ENCODE measurements around the gene DICER1. TPM values are rescaled to one million over a fixed set of nuclear protein-coding genes. Genes with fewer than 3 reads are reported as not detected.

The DICER1 gene
- total and polyA plus RNA-seq, 9 of the 15 experiments (the other 6 are each of a cell fraction or from before 2014, with no cell fraction given) = 2.5 to 23.2 (median 12.4) TPM

DNA sequence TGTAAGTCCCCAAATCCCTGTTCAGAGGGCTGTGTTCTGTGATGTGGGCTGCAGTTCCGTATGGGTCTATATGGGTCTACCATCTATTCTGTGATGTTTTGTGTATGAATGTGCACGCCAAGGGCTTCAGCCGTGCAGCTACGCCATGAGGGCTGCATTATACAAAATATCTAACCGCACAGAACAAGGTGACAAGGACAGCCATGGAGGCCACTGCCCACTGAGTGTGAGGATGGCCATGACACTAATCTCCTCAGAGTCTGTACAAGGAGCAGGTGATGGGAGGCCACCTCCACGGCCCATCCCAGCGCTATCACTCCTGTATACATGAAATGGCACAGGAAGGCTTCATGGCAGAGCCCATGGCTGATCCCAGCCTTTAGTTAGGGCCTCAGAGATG lies 102.0 kb downstream of the DICER1 start:
- in situ Hi-C loops (cut with MboI) = no loop called here
- POLR2A ChIA-PET = interaction anchor here (0.6 kb wide), 1 partner anchor 43 kb away, joined by 3 read pairs; no protein-coding TSS in a partner anchor
- no peak overlapping the region for H3K27ac ChIP-seq (ENCODE audit: extremely low read depth, low read depth, low read length)
- H3K9me1 ChIP-seq (ENCODE audit: control insufficient read depth, insufficient read depth, low read length) = no peaks in the 10 kb centered on the region
- H3K4me3 ChIP-seq = no peak overlapping the region
- no peaks in the 10 kb centered on the region for H3K9me3 ChIP-seq (replicated peaks; ENCODE audit: control insufficient read depth, insufficient read depth, low read depth, low read length)
- ATAC-seq = no peak
- no peaks in the 10 kb centered on the region for H3K79me2 ChIP-seq (ENCODE audit: control insufficient read depth, insufficient read depth, low read length)
- H3K4me2 ChIP-seq (ENCODE audit: insufficient read depth, low read length) = no peak overlapping the region
- intact Hi-C loops (cut with micrococcal nuclease) = no loop called here
- 0% methylated on average over 7 of the region's 7 CpGs for WGBS (ENCODE audit: insufficient coverage, low coverage, missing lambda C conversion rate)
- CTCF ChIA-PET (ENCODE audit: low intra/inter-chr PET ratio) = no interaction called here
- no peak overlapping the region for H3K9ac ChIP-seq (ENCODE audit: insufficient read depth in 1 of 2, low read depth in 2 of 2, low read length in 2 of 2)
- no peak for FAIRE-seq
- H3K36me3 ChIP-seq (ENCODE audit: control insufficient read depth, insufficient read depth, low read length) = no peaks in the 10 kb centered on the region
- peaks cover 2 to 56% of the 10 kb centered on the region in 2 experiments; a peak in 3 of 5 replicates for H3K27me3 ChIP-seq (ENCODE audit: control insufficient read depth in 2 of 2, insufficient read depth in 2 of 2, low read length in 2 of 2)
- no peaks in the 10 kb centered on the region; a peak in 1 of 5 replicates for H3K4me1 ChIP-seq (replicated peaks in 1 of 2; ENCODE audit: control insufficient read depth in 2 of 2, insufficient read depth in 2 of 2, low read length in 2 of 2)
- no peaks in the 10 kb centered on the region for H4K20me1 ChIP-seq (replicated peaks; ENCODE audit: control insufficient read depth, insufficient read depth, low read length)
- no TSS peak for BruUV-seq (replicated peaks)
- H2AFZ ChIP-seq (ENCODE audit: low read depth, low read length) = no peak overlapping the region
- no peak for DNase-seq (ENCODE audit: extremely low read depth in 1 of 4, low spot score in 3 of 4)
- TF ChIP-seq KAT2B (IDR thresholded peaks at IDR 0.05; ENCODE audit: low read depth, low read length) = no peak
- TF ChIP-seq ZBTB7A (IDR thresholded peaks at IDR 0.05; ENCODE audit: borderline replicate concordance, control insufficient read depth, low read depth, low read length) = no peak
- no peak for TF ChIP-seq TRIM28 (IDR thresholded peaks at IDR 0.05)
- TF ChIP-seq NEUROD1 (IDR thresholded peaks at IDR 0.05; ENCODE audit: borderline replicate concordance, low read depth, low read length, partially characterized antibody) = no peak
- no peak for TF ChIP-seq DIDO1 (tag; IDR thresholded peaks at IDR 0.05; ENCODE audit: low read depth)
- TF ChIP-seq YY1 (IDR thresholded peaks at IDR 0.05; ENCODE audit: borderline replicate concordance in 1 of 3, control insufficient read depth in 1 of 3, extremely low read depth in 1 of 3, insufficient read depth in 3 of 3, insufficient read length in 1 of 3, insufficient replicate concordance in 2 of 3, low read depth in 1 of 3, low read length in 2 of 3) = no peak
- TF ChIP-seq, protein P1, sequence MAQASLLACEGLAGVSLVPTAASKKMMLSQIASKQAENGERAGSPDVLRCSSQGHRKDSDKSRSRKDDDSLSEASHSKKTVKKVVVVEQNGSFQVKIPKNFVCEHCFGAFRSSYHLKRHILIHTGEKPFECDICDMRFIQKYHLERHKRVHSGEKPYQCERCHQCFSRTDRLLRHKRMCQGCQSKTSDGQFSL (CRISPR knock-in tag; IDR thresholded peaks at IDR 0.05) = no peak
- TF ChIP-seq, protein P1 (tag; IDR thresholded peaks at IDR 0.05) = no peak
- TF ChIP-seq ZNF431 (CRISPR knock-in tag; IDR thresholded peaks at IDR 0.05) = no peak
- TF ChIP-seq, protein P2, sequence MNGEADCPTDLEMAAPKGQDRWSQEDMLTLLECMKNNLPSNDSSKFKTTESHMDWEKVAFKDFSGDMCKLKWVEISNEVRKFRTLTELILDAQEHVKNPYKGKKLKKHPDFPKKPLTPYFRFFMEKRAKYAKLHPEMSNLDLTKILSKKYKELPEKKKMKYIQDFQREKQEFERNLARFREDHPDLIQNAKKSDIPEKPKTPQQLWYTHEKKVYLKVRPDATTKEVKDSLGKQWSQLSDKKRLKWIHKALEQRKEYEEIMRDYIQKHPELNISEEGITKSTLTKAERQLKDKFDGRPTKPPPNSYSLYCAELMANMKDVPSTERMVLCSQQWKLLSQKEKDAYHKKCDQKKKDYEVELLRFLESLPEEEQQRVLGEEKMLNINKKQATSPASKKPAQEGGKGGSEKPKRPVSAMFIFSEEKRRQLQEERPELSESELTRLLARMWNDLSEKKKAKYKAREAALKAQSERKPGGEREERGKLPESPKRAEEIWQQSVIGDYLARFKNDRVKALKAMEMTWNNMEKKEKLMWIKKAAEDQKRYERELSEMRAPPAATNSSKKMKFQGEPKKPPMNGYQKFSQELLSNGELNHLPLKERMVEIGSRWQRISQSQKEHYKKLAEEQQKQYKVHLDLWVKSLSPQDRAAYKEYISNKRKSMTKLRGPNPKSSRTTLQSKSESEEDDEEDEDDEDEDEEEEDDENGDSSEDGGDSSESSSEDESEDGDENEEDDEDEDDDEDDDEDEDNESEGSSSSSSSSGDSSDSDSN (IDR thresholded peaks at IDR 0.05; ENCODE audit: borderline replicate concordance in 1 of 2, low read depth in 2 of 2, low read length in 2 of 2) = no peak
- TF ChIP-seq E2F3 (CRISPR knock-in tag; IDR thresholded peaks at IDR 0.05) = no peak
- no peak for TF ChIP-seq HSF4 (CRISPR knock-in tag; IDR thresholded peaks at IDR 0.05; ENCODE audit: borderline replicate concordance)
- TF ChIP-seq, protein P3, sequence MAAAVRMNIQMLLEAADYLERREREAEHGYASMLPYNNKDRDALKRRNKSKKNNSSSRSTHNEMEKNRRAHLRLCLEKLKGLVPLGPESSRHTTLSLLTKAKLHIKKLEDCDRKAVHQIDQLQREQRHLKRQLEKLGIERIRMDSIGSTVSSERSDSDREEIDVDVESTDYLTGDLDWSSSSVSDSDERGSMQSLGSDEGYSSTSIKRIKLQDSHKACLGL (CRISPR knock-in tag; IDR thresholded peaks at IDR 0.05; ENCODE audit: borderline replicate concordance, poor library complexity, severe bottlenecking) = no peak
- no peak for TF ChIP-seq PCBP1 (IDR thresholded peaks at IDR 0.05; ENCODE audit: low read depth, low read length, poor library complexity, severe bottlenecking)
- TF ChIP-seq, protein P4, sequence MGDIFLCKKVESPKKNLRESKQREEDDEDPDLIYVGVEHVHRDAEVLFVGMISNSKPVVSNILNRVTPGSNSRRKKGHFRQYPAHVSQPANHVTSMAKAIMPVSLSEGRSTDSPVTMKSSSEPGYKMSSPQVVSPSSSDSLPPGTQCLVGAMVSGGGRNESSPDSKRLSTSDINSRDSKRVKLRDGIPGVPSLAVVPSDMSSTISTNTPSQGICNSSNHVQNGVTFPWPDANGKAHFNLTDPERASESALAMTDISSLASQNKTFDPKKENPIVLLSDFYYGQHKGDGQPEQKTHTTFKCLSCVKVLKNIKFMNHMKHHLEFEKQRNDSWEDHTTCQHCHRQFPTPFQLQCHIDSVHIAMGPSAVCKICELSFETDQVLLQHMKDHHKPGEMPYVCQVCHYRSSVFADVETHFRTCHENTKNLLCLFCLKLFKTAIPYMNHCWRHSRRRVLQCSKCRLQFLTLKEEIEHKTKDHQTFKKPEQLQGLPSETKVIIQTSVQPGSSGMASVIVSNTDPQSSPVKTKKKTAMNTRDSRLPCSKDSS (IDR thresholded peaks at IDR 0.05; ENCODE audit: low read depth, partially characterized antibody) = no peak
- TF ChIP-seq TCF7 (IDR thresholded peaks at IDR 0.05; ENCODE audit: borderline replicate concordance) = no peak
- TF ChIP-seq ZNF444 (CRISPR knock-in tag; IDR thresholded peaks at IDR 0.05) = no peak

All from K562 (cell line).